ENCODE results near the gene KIRREL2. TPM values are rescaled to one million over a fixed set of nuclear protein-coding genes. Genes with fewer than 3 reads are reported as not detected.

KIRREL2 gene
- total RNA-seq (2014; rRNA removed; shearing (Covaris generic)) = not detected in 2 replicates

DNA sequence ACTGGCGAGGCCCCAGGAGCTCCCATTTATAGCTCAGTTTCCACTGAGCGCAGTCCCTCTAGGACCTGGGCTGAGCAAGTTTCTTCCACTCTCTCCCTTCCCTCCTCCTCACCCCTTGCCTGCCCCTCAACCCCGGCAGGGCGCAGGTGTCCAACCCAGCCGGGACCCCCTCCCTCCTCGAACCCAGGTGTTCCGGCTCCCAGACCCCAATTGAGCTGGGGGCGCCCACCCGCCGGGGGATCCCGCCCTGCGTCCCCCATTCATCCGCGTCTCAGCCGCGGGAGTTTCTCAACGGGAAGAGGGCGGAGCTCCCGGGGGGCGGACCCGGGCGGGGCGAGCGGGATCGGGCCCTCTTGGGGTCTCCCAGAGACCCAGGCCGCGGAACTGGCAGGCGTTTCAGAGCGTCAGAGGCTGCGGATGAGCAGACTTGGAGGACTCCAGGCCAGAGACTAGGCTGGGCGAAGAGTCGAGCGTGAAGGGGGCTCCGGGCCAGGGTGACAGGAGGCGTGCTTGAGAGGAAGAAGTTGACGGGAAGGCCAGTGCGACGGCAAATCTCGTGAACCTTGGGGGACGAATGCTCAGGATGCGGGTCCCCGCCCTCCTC, at the start of gene KIRREL2:
KIRREL2 (plus strand) TSS at position 366 of the 604 bp plus-strand sequence; CDS start at position 575, 209 bp downstream.
- no peak for DNase-seq
- Histone ChIP-seq H3K27me3 (peaks cover 60% of the 10 kb centered on the region), H3K4me3 (no peak within 1 kb of the TSS), H3K27ac (no peak within 1 kb of the TSS), H3K4me1 (no peaks in the 10 kb centered on the region), H3K9me3 (replicated peaks) (no peaks in the 10 kb centered on the region), H3K36me3 (no peaks in the 10 kb centered on the region)

DNA sequence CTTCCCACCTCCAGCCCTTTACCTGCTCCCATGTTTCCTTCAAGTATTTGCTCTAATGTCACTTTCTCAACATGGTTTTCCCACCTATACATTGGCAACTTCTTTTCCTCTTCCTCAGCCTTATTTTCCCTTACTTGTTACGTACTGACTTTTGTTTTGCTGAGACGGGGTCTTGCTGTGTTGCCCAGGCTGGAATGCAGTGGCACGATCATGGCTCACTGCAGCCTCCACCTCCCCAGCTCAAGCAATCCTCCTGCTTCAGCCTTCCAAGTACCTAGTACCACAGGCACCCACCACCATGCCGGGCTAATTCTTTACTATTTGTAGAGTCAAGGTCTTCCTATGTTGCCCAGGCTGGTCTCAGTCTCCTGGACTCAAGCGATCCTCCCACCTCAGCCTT, 49.1 kb upstream of the KIRREL2 start:
- Histone ChIP-seq H3K36me3 (no peaks in the 10 kb centered on the region), H3K27ac (no peak overlapping the region), H3K27me3 (peaks cover 18% of the 10 kb centered on the region; the same call in 1 of the 2 replicates), H3K9me3 (replicated peaks) (no peaks in the 10 kb centered on the region), H3K4me1 (no peaks in the 10 kb centered on the region), H3K4me3 (no peak overlapping the region)
- DNase-seq = no peak

GRCh38 chr19:35811317-35812219, 45.1 kb upstream of the KIRREL2 start:
- Histone ChIP-seq H3K9me3 (replicated peaks) (no peaks in the 10 kb centered on the region), H3K27ac (no peak overlapping the region), H3K4me3 (no peak overlapping the region), H3K27me3 (peaks cover 18% of the 10 kb centered on the region; the same call in 1 of the 2 replicates), H3K4me1 (no peaks in the 10 kb centered on the region), H3K36me3 (no peaks in the 10 kb centered on the region)
- DNase-seq = no peak

DNA sequence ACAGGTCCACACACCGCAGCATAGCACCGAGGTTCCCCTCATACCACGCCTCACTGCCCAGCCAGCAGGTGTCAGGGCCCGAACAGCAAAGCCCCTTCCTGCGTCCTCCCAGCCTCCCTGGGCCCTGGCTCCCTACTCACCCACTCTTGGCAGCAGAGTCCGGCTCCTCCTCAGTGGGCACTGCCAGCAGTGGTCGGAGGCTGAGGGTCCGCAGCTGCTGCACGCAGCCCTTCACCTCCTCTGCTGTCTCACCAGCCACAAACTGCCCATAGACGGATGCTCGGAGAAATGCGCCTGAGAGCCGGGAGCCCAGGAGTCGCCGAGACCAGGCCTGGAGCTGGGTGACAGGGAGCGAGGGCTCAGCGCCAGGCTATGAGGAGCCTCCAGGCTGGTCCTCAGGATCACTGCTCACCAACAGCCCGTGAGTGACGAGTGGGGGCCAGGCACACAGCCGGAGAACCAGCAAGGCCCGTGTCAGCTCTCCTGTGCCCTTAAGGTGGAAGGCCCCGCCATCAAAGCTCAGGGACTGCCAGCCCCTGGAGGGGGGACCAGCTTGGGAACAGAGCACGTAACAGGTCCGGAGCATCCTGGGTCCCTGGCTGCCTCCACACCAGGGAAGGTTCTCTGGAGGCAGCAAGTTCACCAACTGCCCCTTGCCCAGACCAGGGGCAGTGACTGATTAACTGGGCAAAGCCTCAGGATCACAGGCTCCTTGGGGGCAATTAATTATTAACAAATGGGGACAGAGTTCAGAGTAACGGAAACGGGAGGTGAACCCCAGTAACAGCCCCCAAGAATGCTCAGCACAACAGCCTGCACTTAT, 44.3 kb upstream of the KIRREL2 start, which contains the start of gene PRODH2:
PRODH2 (minus strand) TSS at position 626 of the 823 bp plus-strand sequence; CDS start at position 586, 40 bp downstream.
- H3K27ac ChIP-seq = no peak within 1 kb of the TSS
- H3K36me3 ChIP-seq = no peaks in the 10 kb centered on the region
- no peaks in the 10 kb centered on the region for H3K9me3 ChIP-seq (replicated peaks)
- no peaks in the 10 kb centered on the region for H3K4me1 ChIP-seq
- no peak within 1 kb of the TSS for H3K4me3 ChIP-seq
- no peak for DNase-seq
- H3K27me3 ChIP-seq = peaks cover 18% of the 10 kb centered on the region; the same call in 1 of the 2 replicates

- Histone ChIP-seq H3K36me3 (no peaks in the 10 kb centered on the region), H3K27ac (no peak overlapping the region), H3K4me3 (no peak overlapping the region), H3K9me3 (replicated peaks) (no peaks in the 10 kb centered on the region), H3K27me3 (peaks cover 12% of the 10 kb centered on the region; the same call in 1 of the 2 replicates), H3K4me1 (no peaks in the 10 kb centered on the region)
- DNase-seq = no peak
Measured at GRCh38 chr19:35813043-35813890, 43.4 kb upstream of the KIRREL2 start.

GRCh38 chr19:35816262-35816661, 40.4 kb upstream of the KIRREL2 start:
- Histone ChIP-seq H3K4me3 (no peak overlapping the region), H3K27ac (no peak overlapping the region), H3K4me1 (no peaks in the 10 kb centered on the region), H3K27me3 (peaks cover 11% of the 10 kb centered on the region; the same call in 1 of the 2 replicates), H3K9me3 (replicated peaks) (no peaks in the 10 kb centered on the region), H3K36me3 (no peaks in the 10 kb centered on the region)
- DNase-seq = no peak

- Histone ChIP-seq H3K9me3 (replicated peaks) (no peaks in the 10 kb centered on the region), H3K36me3 (no peaks in the 10 kb centered on the region), H3K27me3 (peaks cover 7% of the 10 kb centered on the region; the same call in 1 of the 2 replicates), H3K4me1 (no peaks in the 10 kb centered on the region), H3K27ac (no peak overlapping the region), H3K4me3 (no peak overlapping the region)
- no peak for DNase-seq
Measured at GRCh38 chr19:35816846-35817245, 39.9 kb upstream of the KIRREL2 start.

GRCh38 chr19:35818445-35818844, 38.3 kb upstream of the KIRREL2 start:
- Histone ChIP-seq H3K36me3 (no peaks in the 10 kb centered on the region), H3K27me3 (no peaks in the 10 kb centered on the region), H3K4me1 (no peaks in the 10 kb centered on the region), H3K27ac (no peak overlapping the region), H3K9me3 (replicated peaks) (no peaks in the 10 kb centered on the region), H3K4me3 (no peak overlapping the region)
- no peak for DNase-seq

GRCh38 chr19:35822579-35822978, 34.1 kb upstream of the KIRREL2 start:
- DNase-seq = no peak
- no peak overlapping the region for H3K27ac ChIP-seq
- no peaks in the 10 kb centered on the region for H3K4me1 ChIP-seq
- no peaks in the 10 kb centered on the region for H3K9me3 ChIP-seq (replicated peaks)
- H3K4me3 ChIP-seq = no peak overlapping the region
- 0 out of 2 replicates have a peak, but pooled peaks cover 2% of the 10 kb centered on the region for H3K27me3 ChIP-seq
- no peaks in the 10 kb centered on the region for H3K36me3 ChIP-seq

GRCh38 chr19:35824150-35824549, 32.6 kb upstream of the KIRREL2 start:
- Histone ChIP-seq H3K36me3 (no peaks in the 10 kb centered on the region), H3K4me3 (no peak overlapping the region), H3K4me1 (no peaks in the 10 kb centered on the region), H3K27ac (no peak overlapping the region), H3K9me3 (replicated peaks) (no peaks in the 10 kb centered on the region), H3K27me3 (0 out of 2 replicates have a peak, but pooled peaks cover 2% of the 10 kb centered on the region)
- no peak for DNase-seq

- H3K4me3 ChIP-seq = no peak overlapping the region
- no peak overlapping the region for H3K27ac ChIP-seq
- 0 out of 2 replicates have a peak, but pooled peaks cover 2% of the 10 kb centered on the region for H3K27me3 ChIP-seq
- DNase-seq = peak; percentile 66 to 79
- H3K9me3 ChIP-seq (replicated peaks) = no peaks in the 10 kb centered on the region
- no peaks in the 10 kb centered on the region for H3K36me3 ChIP-seq
- H3K4me1 ChIP-seq = no peaks in the 10 kb centered on the region
Measured at GRCh38 chr19:35828692-35829301, 27.9 kb upstream of the KIRREL2 start.

GRCh38 chr19:35830986-35831385, 25.7 kb upstream of the KIRREL2 start:
- H3K27me3 ChIP-seq = 0 out of 2 replicates have a peak, but pooled peaks cover 3% of the 10 kb centered on the region
- DNase-seq = no peak
- H3K4me3 ChIP-seq = no peak overlapping the region
- H3K9me3 ChIP-seq (replicated peaks) = no peaks in the 10 kb centered on the region
- no peak overlapping the region for H3K27ac ChIP-seq
- no peaks in the 10 kb centered on the region for H3K36me3 ChIP-seq
- no peaks in the 10 kb centered on the region for H3K4me1 ChIP-seq

DNA sequence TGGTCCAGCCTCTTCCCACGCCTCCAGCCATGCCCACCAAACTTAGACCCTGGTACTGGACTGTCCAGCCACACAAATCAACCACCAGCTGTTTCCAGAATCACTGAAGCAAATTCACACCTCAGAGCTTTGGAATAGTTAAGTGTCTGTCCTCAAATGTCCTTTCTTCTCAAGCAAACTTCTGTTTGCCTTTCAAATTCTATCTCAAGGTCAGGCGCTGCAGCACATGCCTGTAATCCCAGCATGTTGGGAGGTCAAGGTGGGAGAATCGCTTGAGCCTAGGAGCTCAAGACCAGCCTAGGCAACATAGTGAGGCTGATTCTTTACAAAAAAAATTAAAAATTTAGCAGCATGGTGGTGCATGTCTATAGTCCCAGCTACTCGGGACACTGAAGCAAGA, 24.7 kb upstream of the KIRREL2 start:
- Histone ChIP-seq H3K27ac (no peak overlapping the region), H3K27me3 (peaks cover 8% of the 10 kb centered on the region; the same call in 1 of the 2 replicates), H3K9me3 (replicated peaks) (no peaks in the 10 kb centered on the region), H3K4me1 (no peaks in the 10 kb centered on the region), H3K36me3 (no peaks in the 10 kb centered on the region), H3K4me3 (no peak overlapping the region)
- no peak for DNase-seq

All from SJCRH30 (cell line).